GM12878 (cell line): ENCODE results near the gene EEFSEC. TPM values are rescaled to one million over a fixed set of nuclear protein-coding genes. Genes with fewer than 3 reads are reported as not detected.

Source experiments
- ATAC-seq: fragments of 200-7000 bp; cut with Tn5 transposase; 3 replicates; pipeline ENCODE4 v1.9.1; 2020; ENCODE audit warnings: mild to moderate bottlenecking, moderate library complexity
- BruUV-seq: library from RNA; stranded (reverse); fragments of 400-500 nt; replicated peaks from 2 replicates; lab custom pipeline; 2021; lab: Mats Ljungman, UMichigan
- CTCF ChIA-PET: fragments of 300-600 bp; sonication (Branson Sonifier 250); formaldehyde crosslinking; extraction: SDS; loops from one replicate; lab custom pipeline; 2021; ENCODE audit warnings: inconsistent platforms; lab: Yijun Ruan, JAX
- POLR2A ChIA-PET: fragments of 350-600 bp; formaldehyde crosslinking; extraction: SDS; loops from one replicate; lab custom pipeline; 2021; ENCODE audit warnings: inconsistent platforms; lab: Charles Lee
- RAD21 ChIA-PET: fragments of 300-600 bp; sonication (Branson Sonifier 250); formaldehyde crosslinking; loops from one replicate; lab custom pipeline; 2023; ENCODE audit warnings: antibody characterized with exemption; ENCODE audit not compliant: unreplicated experiment; lab: Charles Lee
- SMC1A ChIA-PET: fragments of 300-600 bp; sonication (Branson Sonifier 250); formaldehyde crosslinking; loops from one replicate; lab custom pipeline; 2023; ENCODE audit not compliant: unreplicated experiment, uncharacterized antibody; lab: Charles Lee
- DNase-seq: peaks from one replicate; pipeline ENCODE4 v3.0.0-alpha.2; 2011; ENCODE audit warnings: low read depth, low spot score
- FAIRE-seq: peaks from 3 replicates; lab custom pipeline; 2011; peaks lifted over from hg19 to GRCh38; lab: Jason Lieb, UNC
- H2AFZ ChIP-seq: 2 replicates; pipeline ENCODE4 v1.6.0; 2011; ENCODE audit warnings: low read depth, low read length, control low read depth; ENCODE audit not compliant: control insufficient read depth
- H3K27ac ChIP-seq: 2 replicates; pipeline ENCODE4 v1.5.1; 2011; ENCODE audit warnings: control low read depth; ENCODE audit not compliant: control insufficient read depth, insufficient read depth
- H3K27me3 ChIP-seq, 2 experiments: replicated peaks in 1 of 2; 2 replicates each; pipeline versions ENCODE4 v1.6.0 to v1.6.1; 2011; ENCODE audit warnings: low read length in 1 of 2; ENCODE audit not compliant: control insufficient read depth in 2 of 2, insufficient read depth in 2 of 2
- H3K36me3 ChIP-seq, 2 experiments: 2 replicates each; pipeline ENCODE4 v1.5.1; 2011; ENCODE audit warnings: low read length in 1 of 2; ENCODE audit not compliant: control insufficient read depth in 2 of 2, insufficient read depth in 2 of 2
- H3K4me1 ChIP-seq: 2 replicates; pipeline ENCODE4 v1.6.1; 2011; ENCODE audit warnings: mild to moderate bottlenecking, low read length, moderate library complexity, mixed read lengths; ENCODE audit not compliant: control insufficient read depth, insufficient read depth
- H3K4me2 ChIP-seq: 2 replicates; pipeline ENCODE4 v1.6.0; 2011; ENCODE audit warnings: control low read depth; ENCODE audit not compliant: control insufficient read depth, insufficient read depth
- H3K4me3 ChIP-seq: fragments of 200-600 bp; sonication (generic); 2 replicates; pipeline ENCODE4 v1.5.1; 2016
- H3K79me2 ChIP-seq: 2 replicates; pipeline ENCODE4 v1.6.0; 2011; ENCODE audit warnings: low read length; ENCODE audit not compliant: control insufficient read depth, insufficient read depth
- H3K9ac ChIP-seq: 2 replicates; pipeline ENCODE4 v1.8.0; 2011; ENCODE audit warnings: low read length, control low read depth, mixed read lengths; ENCODE audit not compliant: control insufficient read depth, insufficient read depth
- H3K9me3 ChIP-seq: replicated peaks from 3 replicates; pipeline ENCODE4 v1.5.1; 2011; ENCODE audit warnings: mild to moderate bottlenecking, low read length; ENCODE audit not compliant: control insufficient read depth, insufficient read depth
- H4K20me1 ChIP-seq: 2 replicates; pipeline ENCODE4 v1.6.0; 2011; ENCODE audit not compliant: control insufficient read depth, insufficient read depth
- BRCA1 ChIP-seq: IDR thresholded peaks from 2 replicates; pipeline ENCODE4 v1.6.1; 2011; ENCODE audit warnings: low read depth, low read length, improper control_type of control experiment
- CBX3 ChIP-seq: fragments of 200-600 bp; sonication (generic); IDR thresholded peaks from 2 replicates; pipeline ENCODE4 v1.6.1; 2016; ENCODE audit warnings: low read depth, borderline replicate concordance
- CREB1 ChIP-seq: IDR thresholded peaks from 2 replicates; pipeline ENCODE4 v1.6.1; 2012; ENCODE audit warnings: low read depth, mild to moderate bottlenecking, inconsistent platforms
- EED ChIP-seq: sonication (generic); IDR thresholded peaks from 2 replicates; pipeline ENCODE4 v1.6.1; 2016; ENCODE audit warnings: antibody characterized with exemption, low read depth
- EZH2 ChIP-seq: IDR thresholded peaks from 2 replicates; pipeline ENCODE4 v1.6.1; 2012; ENCODE audit warnings: low read depth, mild to moderate bottlenecking, control low read depth, inconsistent platforms, low read length, borderline replicate concordance; ENCODE audit not compliant: control insufficient read depth
- FOXM1 ChIP-seq: IDR thresholded peaks from 2 replicates; pipeline ENCODE4 v1.6.1; 2012; ENCODE audit warnings: low read depth, mild to moderate bottlenecking, inconsistent platforms, low read length, moderate library complexity
- RB1 ChIP-seq: fragments of 450-650 bp; formaldehyde crosslinking; IDR thresholded peaks from 2 replicates; pipeline ENCODE4 v1.6.1; 2017; ENCODE audit warnings: mild to moderate bottlenecking, borderline replicate concordance
- RBBP5 ChIP-seq: fragments of 200-600 bp; sonication (generic); conservative IDR thresholded peaks from 2 replicates; pipeline ENCODE4 v1.6.1; 2016
- RUNX3 ChIP-seq: IDR thresholded peaks from 2 replicates; pipeline ENCODE4 v1.6.1; 2012; ENCODE audit warnings: low read length, inconsistent platforms
- SMAD5 ChIP-seq: IDR thresholded peaks from 2 replicates; pipeline ENCODE4 v1.6.1; 2016; ENCODE audit warnings: antibody characterized with exemption, low read depth
- SMARCA5 ChIP-seq: fragments of 450-650 bp; IDR thresholded peaks from 2 replicates; pipeline ENCODE4 v1.6.1; 2017; ENCODE audit warnings: mild to moderate bottlenecking
- SMC3 ChIP-seq: IDR thresholded peaks from 2 replicates; pipeline ENCODE4 v1.6.1; 2011; ENCODE audit warnings: low read length, improper control_type of control experiment, borderline replicate concordance
- SUZ12 ChIP-seq: fragments of 200-600 bp; sonication (generic); IDR thresholded peaks from one replicate; pipeline ENCODE4 v1.6.1; 2018; ENCODE audit warnings: antibody characterized with exemption, mild to moderate bottlenecking; ENCODE audit not compliant: unreplicated experiment
- TBL1XR1 ChIP-seq: IDR thresholded peaks from 2 replicates; pipeline ENCODE4 v1.6.1; 2012; ENCODE audit warnings: low read depth, low read length, improper control_type of control experiment
- TCF3 ChIP-seq: IDR thresholded peaks from 2 replicates; pipeline ENCODE4 v1.6.1; 2012; ENCODE audit warnings: low read depth, mild to moderate bottlenecking, low read length, borderline replicate concordance; ENCODE audit not compliant: insufficient read depth
- TCF7 ChIP-seq: IDR thresholded peaks from 2 replicates; pipeline ENCODE4 v1.6.1; 2014; ENCODE audit warnings: antibody characterized with exemption, borderline replicate concordance
- YBX1 ChIP-seq: fragments of 450-650 bp; IDR thresholded peaks from 2 replicates; pipeline ENCODE4 v1.6.1; 2016; ENCODE audit warnings: antibody characterized with exemption
- ZNF274 ChIP-seq: IDR thresholded peaks from one replicate; pipeline ENCODE4 v1.8.0; 2011; ENCODE audit not compliant: insufficient read length, insufficient read depth
- ZNF384 ChIP-seq: IDR thresholded peaks from 2 replicates; pipeline ENCODE4 v1.6.1; 2012; ENCODE audit warnings: low read depth, mild to moderate bottlenecking, low read length, improper control_type of control experiment, borderline replicate concordance
- ZSCAN29 ChIP-seq: fragments of 450-650 bp; IDR thresholded peaks from 2 replicates; pipeline ENCODE4 v1.6.1; 2017; ENCODE audit warnings: mild to moderate bottlenecking, moderate library complexity
- WGBS: methylation state at CpG from one replicate; pipeline ENCODE4 v1.1.6; 2016; ENCODE audit warnings: low lambda C conversion rate; ENCODE audit not compliant: insufficient replicate concordance, insufficient coverage; ENCODE audit errors: missing lambda C conversion rate; 5-methylcytosine and 5-hydroxymethylcytosine counted together
- in situ Hi-C: fragments of 300-500 bp; cut with MboI; formaldehyde crosslinking; loops from 9 replicates; pipeline ENCODE4 v1.14.3; 2018; ENCODE audit warnings: mixed read lengths
- intact Hi-C: fragments of 100-400 bp; cut with micrococcal nuclease; formaldehyde crosslinking; loops from one replicate; pipeline ENCODE4 v1.14.2; 2022; ENCODE audit not compliant: unreplicated experiment
- polyA plus RNA-seq, 11 experiments: library from polyadenylated mRNA; depleted of rRNA in 4 of 11; unstranded in 6 of 11; stranded (reverse) in 5 of 11; fragments of >200 nt; fragmentation: Nextera tagmentation in 4 of 11; fragmentation: Illumina TruSeq in 1 of 11; extraction: Ambion mirVana in 4 of 11; extraction: Trizol in 1 of 11; gene quantifications; 1 replicate in 1 of 11; 2 replicates in 10 of 11; pipeline versions ENCODE4 v1.2.1 to v1.2.3, GENCODE V29; 2011 to 2016; ENCODE audit warnings: inconsistent platforms in 2 of 11, missing spikeins in 2 of 11, low read depth in 1 of 11
- total RNA-seq, 4 experiments: library from RNA; depleted of rRNA in 3 of 4; stranded (reverse); fragments of >200 nt in 3 of 4; fragmentation: Illumina TruSeq in 1 of 4; extraction: Trizol in 1 of 4; gene quantifications; 2 replicates each; pipeline versions ENCODE4 v1.2.1 to v1.2.3, GENCODE V29; 2013 to 2021
- TF ChIP-seq, protein P1 (sequence below): IDR thresholded peaks from 2 replicates; pipeline ENCODE4 v1.6.1; 2012; ENCODE audit warnings: low read depth, low read length, improper control_type of control experiment
- TF ChIP-seq, protein P2 (sequence below): IDR thresholded peaks from 2 replicates; pipeline ENCODE4 v1.6.1; 2011; ENCODE audit warnings: low read depth, mild to moderate bottlenecking, low read length, moderate library complexity, borderline replicate concordance; ENCODE audit errors: extremely low read depth

The EEFSEC gene
- total and polyA plus RNA-seq, 10 of the 15 experiments (the other 5 are each of a cell fraction or from before 2014, with no cell fraction given), result 0.29 to 29.1 (median 16.1) TPM

DNA sequence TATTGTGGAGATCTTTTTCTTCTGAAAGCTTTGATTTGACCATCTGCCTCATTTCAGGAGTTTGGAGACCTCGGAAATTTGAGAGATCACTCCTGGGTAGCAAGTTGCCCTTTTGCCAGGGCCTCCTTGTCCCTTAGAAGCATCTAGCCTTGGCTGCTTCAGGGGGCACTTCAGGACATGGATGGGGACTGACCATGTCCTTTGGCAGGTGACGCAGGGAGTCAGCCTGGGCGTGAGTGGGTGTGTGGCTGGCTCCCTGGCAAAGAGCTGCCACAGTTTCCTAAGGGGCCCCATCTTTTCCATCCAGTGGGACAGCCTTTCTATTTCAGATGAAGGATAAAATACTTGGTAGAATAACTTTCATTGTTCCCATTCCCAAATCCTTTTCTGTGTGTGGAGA is 27.6 kb downstream of the EEFSEC start (continued):
- TF ChIP-seq ZNF384 (no peak), TCF7 (no peak), ZNF274 (no peak), EZH2 (no peak), EED (no peak)
- TF ChIP-seq, protein P1, sequence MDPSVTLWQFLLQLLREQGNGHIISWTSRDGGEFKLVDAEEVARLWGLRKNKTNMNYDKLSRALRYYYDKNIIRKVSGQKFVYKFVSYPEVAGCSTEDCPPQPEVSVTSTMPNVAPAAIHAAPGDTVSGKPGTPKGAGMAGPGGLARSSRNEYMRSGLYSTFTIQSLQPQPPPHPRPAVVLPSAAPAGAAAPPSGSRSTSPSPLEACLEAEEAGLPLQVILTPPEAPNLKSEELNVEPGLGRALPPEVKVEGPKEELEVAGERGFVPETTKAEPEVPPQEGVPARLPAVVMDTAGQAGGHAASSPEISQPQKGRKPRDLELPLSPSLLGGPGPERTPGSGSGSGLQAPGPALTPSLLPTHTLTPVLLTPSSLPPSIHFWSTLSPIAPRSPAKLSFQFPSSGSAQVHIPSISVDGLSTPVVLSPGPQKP, result no peak

DNA sequence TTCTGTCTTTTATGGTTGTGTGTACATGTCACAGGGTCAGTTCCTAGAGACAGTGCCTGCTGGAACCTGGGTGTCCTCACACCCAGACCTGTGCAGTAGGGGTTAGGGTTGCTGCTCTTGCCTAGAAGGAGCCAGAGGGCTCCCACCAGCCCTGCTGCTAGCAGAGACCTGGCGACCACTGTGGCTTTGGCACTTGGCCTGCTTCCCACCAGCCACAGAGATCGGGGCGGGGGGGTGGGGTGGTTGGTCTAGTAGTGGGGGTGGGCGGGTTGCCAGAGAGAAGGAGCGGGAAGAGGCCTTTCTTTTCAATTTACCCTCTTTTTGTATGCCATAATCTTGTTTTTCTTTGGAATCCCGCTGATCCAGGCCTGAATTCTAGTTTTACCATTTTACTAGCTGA is 29.4 kb downstream of the EEFSEC start:
- ChIA-PET CTCF (interaction anchor here (0.7 kb wide), 1 partner anchor 21 kb away, joined by 3 read pairs; no protein-coding TSS in a partner anchor), SMC1A (no interaction called here), POLR2A (no interaction called here), RAD21 (no interaction called here)
- ATAC-seq (no peak), FAIRE-seq (no peak), DNase-seq (no peak)
- Histone ChIP-seq H3K4me3 (no peak overlapping the region), H4K20me1 (no peaks in the 10 kb centered on the region), H3K27ac (no peak overlapping the region), H2AFZ (no peak overlapping the region), H3K36me3 (no peaks in the 10 kb centered on the region), H3K9me3 (no peaks in the 10 kb centered on the region), H3K4me2 (no peak overlapping the region), H3K9ac (no peak overlapping the region), H3K27me3 (no peaks in the 10 kb centered on the region), H3K4me1 (no peaks in the 10 kb centered on the region), H3K79me2 (0 out of 2 replicates have a peak, but pooled peaks cover 2% of the 10 kb centered on the region)
- no TSS peak for BruUV-seq
- in situ Hi-C loops, result no loop called here
- TF ChIP-seq RBBP5 (no peak), SUZ12 (no peak), ZSCAN29 (no peak), RB1 (no peak), CREB1 (no peak), RUNX3 (no peak), YBX1 (no peak), CBX3 (no peak), SMC3 (no peak), TBL1XR1 (no peak), BRCA1 (no peak), SMARCA5 (no peak), FOXM1 (no peak), TCF3 (no peak), SMAD5 (no peak)
- TF ChIP-seq, protein P1, result no peak
- TF ChIP-seq, protein P2, sequence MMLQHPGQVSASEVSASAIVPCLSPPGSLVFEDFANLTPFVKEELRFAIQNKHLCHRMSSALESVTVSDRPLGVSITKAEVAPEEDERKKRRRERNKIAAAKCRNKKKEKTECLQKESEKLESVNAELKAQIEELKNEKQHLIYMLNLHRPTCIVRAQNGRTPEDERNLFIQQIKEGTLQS, result no peak
- WGBS, result 68% methylated on average over 5 of the region's 6 CpGs
- intact Hi-C loops, result no loop called here
